Measurements from ENCODE around the gene TEPSIN. TPM values are rescaled to one million over a fixed set of nuclear protein-coding genes. Genes with fewer than 3 reads are reported as not detected.

The TEPSIN gene
- total RNA-seq, 1 donor from 2014 or later = 15.9 TPM

GRCh38 chr17:81245665-81246342, 6.9 kb upstream of the TEPSIN start:
- Histone ChIP-seq H3K36me3 (peaks cover 18% of the 10 kb centered on the region), H3K27me3 (ENCODE audit: low read depth) (no peaks in the 10 kb centered on the region), H3K4me1 (peaks cover 2% of the 10 kb centered on the region), H3K27ac (replicated peaks) (no peak overlapping the region), H3K4me3 (no peak overlapping the region), H3K9me3 (replicated peaks) (no peaks in the 10 kb centered on the region)
- no peak for TF ChIP-seq CTCF (IDR thresholded peaks at IDR 0.05; ENCODE audit: borderline replicate concordance)
- intact Hi-C loops (cut with micrococcal nuclease) = no loop called here
- no peak for DNase-seq

- intact Hi-C loops (cut with micrococcal nuclease) = no loop called here
- no peak for DNase-seq
- no peak for TF ChIP-seq CTCF (IDR thresholded peaks at IDR 0.05; ENCODE audit: borderline replicate concordance)
- no peaks in the 10 kb centered on the region for H3K27me3 ChIP-seq (ENCODE audit: low read depth)
- no peak overlapping the region for H3K27ac ChIP-seq (replicated peaks)
- peaks cover 14% of the 10 kb centered on the region for H3K36me3 ChIP-seq
- peaks cover 8% of the 10 kb centered on the region for H3K4me1 ChIP-seq
- H3K9me3 ChIP-seq (replicated peaks) = no peaks in the 10 kb centered on the region
- H3K4me3 ChIP-seq = no peak overlapping the region
Measured at GRCh38 chr17:81245024-81245664, 6.3 kb upstream of the TEPSIN start.

GRCh38 chr17:81244358-81245023, 5.6 kb upstream of the TEPSIN start:
- intact Hi-C loops (cut with micrococcal nuclease) = no loop called here
- DNase-seq = no peak
- H3K27ac ChIP-seq (replicated peaks) = no peak overlapping the region

GRCh38 chr17:81243333-81243664, 4.4 kb upstream of the TEPSIN start:
- Histone ChIP-seq H3K27ac (replicated peaks) (no peak overlapping the region), H3K4me1 (peaks cover 24% of the 10 kb centered on the region), H3K4me3 (no peak overlapping the region), H3K9me3 (replicated peaks) (no peaks in the 10 kb centered on the region), H3K36me3 (peaks cover 8% of the 10 kb centered on the region), H3K27me3 (ENCODE audit: low read depth) (no peaks in the 10 kb centered on the region)
- no peak for TF ChIP-seq CTCF (IDR thresholded peaks at IDR 0.05; ENCODE audit: borderline replicate concordance)
- no peak for DNase-seq
- intact Hi-C loops (cut with micrococcal nuclease) = no loop called here

More at GRCh38 chr17:81244358-81245023, 5.6 kb upstream of the TEPSIN start:
- Histone ChIP-seq H3K9me3 (replicated peaks) (no peaks in the 10 kb centered on the region), H3K27me3 (ENCODE audit: low read depth) (no peaks in the 10 kb centered on the region), H3K4me3 (no peak overlapping the region), H3K4me1 (peaks cover 15% of the 10 kb centered on the region), H3K36me3 (peaks cover 10% of the 10 kb centered on the region)
- no peak for TF ChIP-seq CTCF (IDR thresholded peaks at IDR 0.05; ENCODE audit: borderline replicate concordance)

GRCh38 chr17:81242421-81243332, 3.8 kb upstream of the TEPSIN start:
- Histone ChIP-seq H3K27ac (replicated peaks) (no peak overlapping the region), H3K27me3 (ENCODE audit: low read depth) (no peaks in the 10 kb centered on the region), H3K4me1 (peaks cover 30% of the 10 kb centered on the region), H3K36me3 (peaks cover 6% of the 10 kb centered on the region), H3K4me3 (no peak overlapping the region), H3K9me3 (replicated peaks) (no peaks in the 10 kb centered on the region)
- intact Hi-C loops (cut with micrococcal nuclease) = no loop called here
- TF ChIP-seq CTCF (IDR thresholded peaks at IDR 0.05; ENCODE audit: borderline replicate concordance) = no peak
- no peak for DNase-seq
